Stimulated activated naive CD8-positive, alpha-beta T cell treated with anti-CD3 and anti-CD28 coated beads, Interleukin-15, amount 100 ng/mL, for 72 hours (primary cell): ENCODE measurements around the gene SEMA3C.
A peak's percentile ranks its signal among the peaks of the same experiment; 100 is the strongest.
"Not testable (repeated sequence)": the region's sequence is repeated elsewhere in the genome, so short reads cannot be mapped to it uniquely, and the experiment has no call there.

Experiments
- ATAC-seq: fragments of 150-1000 bp; cut with Tn5 transposase; 2 replicates; pipeline ENCODE4 v1.10.0; 2021; ENCODE audit warnings: mild to moderate bottlenecking, moderate library complexity
- DNase-seq, 2 donors: peaks; one replicate each; pipeline ENCODE4 v3.0.0; 2021 to 2022
- H3K27ac Mint-ChIP-seq, 2 donors: one replicate each; pipeline ENCODE4 v1.8.0; 2022; ENCODE audit warnings: mild to moderate bottlenecking in 2 of 2, mixed read lengths in 2 of 2, moderate library complexity in 2 of 2
- H3K27me3 Mint-ChIP-seq: one replicate; pipeline ENCODE4 v1.8.0; 2022; ENCODE audit warnings: mixed read lengths
- H3K4me1 Mint-ChIP-seq: one replicate; pipeline ENCODE4 v1.8.0; 2022; ENCODE audit warnings: mild to moderate bottlenecking, mixed read lengths
- H3K4me3 Mint-ChIP-seq, 2 donors: one replicate each; pipeline ENCODE4 v1.8.0; 2022; ENCODE audit warnings: mild to moderate bottlenecking in 2 of 2, mixed read lengths in 2 of 2, moderate library complexity in 1 of 2
- H3K9me3 Mint-ChIP-seq, 2 donors: one replicate each; pipeline ENCODE4 v1.8.0; 2022; ENCODE audit warnings: mixed read lengths in 2 of 2

Gene SEMA3C

GRCh38 chr7:80940539-80941207, 21.8 kb upstream of the SEMA3C start:
- Mint-ChIP-seq H3K27me3 (no peaks in the 10 kb centered on the region), H3K4me3 (no peak overlapping the region), H3K9me3 (peaks cover 0 to 5% of the 10 kb centered on the region in 2 donors), H3K27ac (peak overlapping the region in 1 of 2 donors; percentile 89), H3K4me1 (no peaks in the 10 kb centered on the region)
- ATAC-seq (no peak), DNase-seq (no peak)

GRCh38 chr7:80937336-80937735, 18.5 kb upstream of the SEMA3C start:
- H3K27me3 Mint-ChIP-seq = no peaks in the 10 kb centered on the region
- peaks cover 0 to 5% of the 10 kb centered on the region in 2 donors for H3K9me3 Mint-ChIP-seq
- H3K27ac Mint-ChIP-seq = no peak overlapping the region
- ATAC-seq (no peak), DNase-seq (no peak)
- H3K4me3 Mint-ChIP-seq = no peak overlapping the region
- H3K4me1 Mint-ChIP-seq = no peaks in the 10 kb centered on the region

GRCh38 chr7:80935991-80936780, 17.3 kb upstream of the SEMA3C start:
- no peak for ATAC-seq
- Mint-ChIP-seq H3K27ac (no peak overlapping the region), H3K9me3 (peaks cover 0 to 9% of the 10 kb centered on the region in 2 donors), H3K4me1 (no peaks in the 10 kb centered on the region), H3K4me3 (no peak overlapping the region), H3K27me3 (no peaks in the 10 kb centered on the region)
- DNase-seq = no peak

- Mint-ChIP-seq H3K4me1 (no peaks in the 10 kb centered on the region), H3K27ac (no peak overlapping the region), H3K4me3 (no peak overlapping the region), H3K27me3 (no peaks in the 10 kb centered on the region), H3K9me3 (peaks cover 0 to 12% of the 10 kb centered on the region in 2 donors)
- no peak for ATAC-seq
- DNase-seq = no peak
These were observed 15.5 kb upstream of the SEMA3C start for GRCh38 chr7:80934321-80934720.

- H3K27ac Mint-ChIP-seq = no peak overlapping the region
- no peaks in the 10 kb centered on the region for H3K4me1 Mint-ChIP-seq
- no peaks in the 10 kb centered on the region for H3K27me3 Mint-ChIP-seq
- no peak overlapping the region for H3K4me3 Mint-ChIP-seq
- ATAC-seq (no peak), DNase-seq (no peak)
- H3K9me3 Mint-ChIP-seq = peaks cover 0 to 8% of the 10 kb centered on the region in 2 donors
These were observed 13.7 kb upstream of the SEMA3C start for GRCh38 chr7:80932536-80932935.

GRCh38 chr7:80929619-80930018, 10.8 kb upstream of the SEMA3C start:
- ATAC-seq = no peak
- peaks cover 0 to 8% of the 10 kb centered on the region in 2 donors for H3K9me3 Mint-ChIP-seq
- DNase-seq = no peak
- H3K27me3 Mint-ChIP-seq = no peaks in the 10 kb centered on the region
- H3K4me3 Mint-ChIP-seq = no peak overlapping the region
- H3K4me1 Mint-ChIP-seq = no peaks in the 10 kb centered on the region
- no peak overlapping the region for H3K27ac Mint-ChIP-seq

- H3K4me1 Mint-ChIP-seq, H3K27me3 Mint-ChIP-seq: not testable (repeated sequence)
These were observed 8.1 kb upstream of the SEMA3C start for GRCh38 chr7:80926955-80927354.

GRCh38 chr7:80924090-80924489, 5.2 kb upstream of the SEMA3C start:
- ATAC-seq (no peak), DNase-seq (no peak)
- no peak overlapping the region for H3K27ac Mint-ChIP-seq
- no peak overlapping the region for H3K4me3 Mint-ChIP-seq
- peaks cover 33% of the 10 kb centered on the region for H3K27me3 Mint-ChIP-seq
- H3K4me1 Mint-ChIP-seq = no peaks in the 10 kb centered on the region
- H3K9me3 Mint-ChIP-seq = no peaks in the 10 kb centered on the region

More at GRCh38 chr7:80926955-80927354, 8.1 kb upstream of the SEMA3C start:
- not testable (repeated sequence) for ATAC-seq, H3K4me3 Mint-ChIP-seq, DNase-seq, H3K9me3 Mint-ChIP-seq, H3K27ac Mint-ChIP-seq

GRCh38 chr7:80923211-80923612, 4.4 kb upstream of the SEMA3C start:
- Mint-ChIP-seq H3K4me1 (peaks cover 4% of the 10 kb centered on the region), H3K27ac (no peak overlapping the region), H3K27me3 (peaks cover 42% of the 10 kb centered on the region), H3K4me3 (no peak overlapping the region), H3K9me3 (no peaks in the 10 kb centered on the region)
- ATAC-seq = no peak
- DNase-seq = no peak

GRCh38 chr7:80922253-80923049, 3.6 kb upstream of the SEMA3C start:
- no peak for ATAC-seq
- no peak for DNase-seq
- Mint-ChIP-seq H3K27ac (no peak overlapping the region), H3K27me3 (peaks cover 46% of the 10 kb centered on the region), H3K9me3 (no peaks in the 10 kb centered on the region), H3K4me3 (no peak overlapping the region), H3K4me1 (peaks cover 7% of the 10 kb centered on the region)

- Mint-ChIP-seq H3K27ac (no peak overlapping the region), H3K4me1 (peaks cover 7% of the 10 kb centered on the region), H3K4me3 (no peak overlapping the region), H3K27me3 (peaks cover 56% of the 10 kb centered on the region), H3K9me3 (no peaks in the 10 kb centered on the region)
- no peak for DNase-seq
- ATAC-seq = no peak
These were observed 2.3 kb upstream of the SEMA3C start for GRCh38 chr7:80921130-80921529.

GRCh38 chr7:80918399-80918798, 452 bp downstream of the SEMA3C start:
- ATAC-seq = peak; percentile 40
- peaks cover 7% of the 10 kb centered on the region for H3K4me1 Mint-ChIP-seq
- peak overlapping the region; percentile 49 to 53 for H3K4me3 Mint-ChIP-seq
- H3K27ac Mint-ChIP-seq = no peak overlapping the region
- peaks cover 59% of the 10 kb centered on the region for H3K27me3 Mint-ChIP-seq
- H3K9me3 Mint-ChIP-seq = no peaks in the 10 kb centered on the region
- no peak for DNase-seq

- peaks cover 54% of the 10 kb centered on the region for H3K27me3 Mint-ChIP-seq
- H3K9me3 Mint-ChIP-seq = no peaks in the 10 kb centered on the region
- H3K4me3 Mint-ChIP-seq = no peak overlapping the region
- DNase-seq (no peak), ATAC-seq (no peak)
- peaks cover 7% of the 10 kb centered on the region for H3K4me1 Mint-ChIP-seq
- H3K27ac Mint-ChIP-seq = no peak overlapping the region
These were observed 1.8 kb downstream of the SEMA3C start for GRCh38 chr7:80916770-80917741.

- DNase-seq = no peak
- H3K9me3 Mint-ChIP-seq = no peaks in the 10 kb centered on the region
- ATAC-seq = no peak
- peaks cover 4% of the 10 kb centered on the region for H3K27me3 Mint-ChIP-seq
- no peak overlapping the region for H3K27ac Mint-ChIP-seq
- H3K4me1 Mint-ChIP-seq = no peaks in the 10 kb centered on the region
- H3K4me3 Mint-ChIP-seq = no peak overlapping the region
These were observed 8.6 kb downstream of the SEMA3C start for GRCh38 chr7:80910228-80910627.

GRCh38 chr7:80908360-80908797, 10.5 kb downstream of the SEMA3C start:
- DNase-seq (no peak), ATAC-seq (no peak)
- Mint-ChIP-seq H3K9me3 (no peaks in the 10 kb centered on the region), H3K4me3 (no peak overlapping the region), H3K27me3 (no peaks in the 10 kb centered on the region), H3K27ac (no peak overlapping the region), H3K4me1 (no peaks in the 10 kb centered on the region)
